Naive thymus-derived CD4-positive, alpha-beta T cell (primary cell): ENCODE measurements around the gene PRKCA. TPM values are rescaled to one million over a fixed set of nuclear protein-coding genes. Genes with fewer than 3 reads are reported as not detected.

Source experiments
- ATAC-seq: fragments of 150-1000 bp; cut with Tn5 transposase; 2 replicates; pipeline ENCODE4 v1.10.0; 2021; ENCODE audit warnings: mild to moderate bottlenecking, moderate library complexity
- CTCF ChIA-PET: fragments of 350-600 bp; sonication (Branson Sonifier 250); formaldehyde crosslinking; loops from one replicate; lab custom pipeline; 2021; ENCODE audit warnings: antibody characterized with exemption; lab: Charles Lee
- POLR2A ChIA-PET: fragments of 350-600 bp; sonication (Branson Sonifier 250); formaldehyde crosslinking; loops from one replicate; lab custom pipeline; 2021; ENCODE audit warnings: antibody characterized with exemption, inconsistent platforms; lab: Charles Lee
- DNase-seq, 9 donors: peaks; one replicate each; pipeline versions ENCODE4 v3.0.0 to v3.0.0-alpha.2; 2020 to 2022; ENCODE audit warnings: mixed read lengths in 1 of 9
- H3K27ac ChIP-seq: one replicate; pipeline ENCODE4 v1.7.0; 2013; ENCODE audit warnings: mild to moderate bottlenecking, low read depth, low read length, moderate library complexity
- H3K27me3 ChIP-seq, 2 donors: one replicate each; pipeline ENCODE4 v1.7.0; 2013; ENCODE audit warnings: low read length in 2 of 2, mild to moderate bottlenecking in 2 of 2, moderate library complexity in 2 of 2; ENCODE audit not compliant: control insufficient read depth in 2 of 2, insufficient read depth in 2 of 2
- H3K36me3 ChIP-seq, 3 experiments: 1 replicate in 2 of 3; 2 replicates in 1 of 3; pipeline ENCODE4 v1.7.0; 2013; ENCODE audit warnings: low read length in 3 of 3, mild to moderate bottlenecking in 3 of 3, moderate library complexity in 1 of 3; ENCODE audit not compliant: insufficient read depth in 3 of 3, control insufficient read depth in 2 of 3
- H3K4me1 ChIP-seq, 2 donors: one replicate each; pipeline ENCODE4 v1.7.0; 2013; ENCODE audit warnings: low read length in 2 of 2, mild to moderate bottlenecking in 2 of 2, moderate library complexity in 1 of 2; ENCODE audit not compliant: control insufficient read depth in 2 of 2, insufficient read depth in 2 of 2
- H3K4me3 ChIP-seq: 2 replicates; pipeline ENCODE4 v1.7.0; 2013; ENCODE audit warnings: mild to moderate bottlenecking, low read length
- H3K9me3 ChIP-seq, 3 experiments: 1 replicate in 2 of 3; 2 replicates in 1 of 3; pipeline ENCODE4 v1.7.0; 2013; ENCODE audit warnings: low read length in 3 of 3; ENCODE audit not compliant: control insufficient read depth in 2 of 3
- H3K27ac Mint-ChIP-seq, 9 donors: one replicate each; pipeline ENCODE4 v1.8.0; 2020 to 2022; ENCODE audit warnings: mixed read lengths in 9 of 9, mild to moderate bottlenecking in 8 of 9, moderate library complexity in 5 of 9, inconsistent platforms in 2 of 9
- H3K27me3 Mint-ChIP-seq, 5 donors: one replicate each; pipeline ENCODE4 v1.8.0; 2021 to 2022; ENCODE audit warnings: mixed read lengths in 5 of 5, mild to moderate bottlenecking in 1 of 5
- H3K36me3 Mint-ChIP-seq, 5 donors: one replicate each; pipeline ENCODE4 v1.8.0; 2020 to 2022; ENCODE audit warnings: mixed read lengths in 5 of 5, mild to moderate bottlenecking in 3 of 5, inconsistent platforms in 1 of 5
- H3K4me1 Mint-ChIP-seq, 7 donors: one replicate each; pipeline ENCODE4 v1.8.0; 2020 to 2022; ENCODE audit warnings: mixed read lengths in 7 of 7, mild to moderate bottlenecking in 3 of 7, inconsistent platforms in 1 of 7
- H3K4me3 Mint-ChIP-seq, 10 donors: one replicate each; pipeline ENCODE4 v1.8.0; 2020 to 2022; ENCODE audit warnings: mild to moderate bottlenecking in 10 of 10, mixed read lengths in 10 of 10, moderate library complexity in 6 of 10, inconsistent platforms in 2 of 10
- H3K9me3 Mint-ChIP-seq, 11 donors: one replicate each; pipeline ENCODE4 v1.8.0; 2020 to 2022; ENCODE audit warnings: mixed read lengths in 11 of 11, mild to moderate bottlenecking in 4 of 11, inconsistent platforms in 1 of 11, moderate library complexity in 1 of 11
- intact Hi-C, 2 donors: fragments of 100-400 bp; cut with micrococcal nuclease; formaldehyde crosslinking; loops; one replicate each; pipeline ENCODE4 v1.15.1; 2023
- polyA plus RNA-seq, 2 donors: library from polyadenylated mRNA; unstranded; fragments of 300-500 nt; fragmentation: Illumina TruSeq; gene quantifications; one replicate each; pipeline ENCODE4 v1.2.3, GENCODE V29; 2021
- total RNA-seq, 6 experiments: library from RNA in 5 of 6; stranded (reverse) in 5 of 6; gene quantifications; 1 replicate in 5 of 6; 2 replicates in 1 of 6; pipeline ENCODE4 v1.2.3 and lab custom pipeline; 2021 to 2026

Gene PRKCA
- total and polyA plus RNA-seq, 7 experiments from 2014 or later = 4.1 to 186 (median 122) TPM

- ChIA-PET CTCF (interaction anchor here (0.5 kb wide), 1 partner anchor 1027 kb away, joined by 3 read pairs; no protein-coding TSS in a partner anchor), POLR2A (no interaction called here)
- Mint-ChIP-seq H3K4me3 (peak overlapping the region in 1 of 10 donors; percentile 15), H3K36me3 (peaks cover 0 to 33% (median 20%) of the 10 kb centered on the region in 5 donors), H3K27me3 (no peaks in the 10 kb centered on the region), H3K27ac (no peak overlapping the region), H3K9me3 (peaks cover 0 to 5% (median 0%) of the 10 kb centered on the region in 11 donors), H3K4me1 (peaks cover 5 to 32% (median 20%) of the 10 kb centered on the region in 7 donors)
- ATAC-seq (no peak), DNase-seq (no peak)
- intact Hi-C loops = no loop called here
- H3K4me3 ChIP-seq = no peak overlapping the region
- no peaks in the 10 kb centered on the region for H3K27me3 ChIP-seq
- no peak overlapping the region for H3K27ac ChIP-seq
- H3K9me3 ChIP-seq = no peaks in the 10 kb centered on the region
- H3K36me3 ChIP-seq = no peaks in the 10 kb centered on the region
- H3K4me1 ChIP-seq = no peaks in the 10 kb centered on the region
These were observed 300.4 kb downstream of the PRKCA start for GRCh38 chr17:66602659-66603384.

DNA sequence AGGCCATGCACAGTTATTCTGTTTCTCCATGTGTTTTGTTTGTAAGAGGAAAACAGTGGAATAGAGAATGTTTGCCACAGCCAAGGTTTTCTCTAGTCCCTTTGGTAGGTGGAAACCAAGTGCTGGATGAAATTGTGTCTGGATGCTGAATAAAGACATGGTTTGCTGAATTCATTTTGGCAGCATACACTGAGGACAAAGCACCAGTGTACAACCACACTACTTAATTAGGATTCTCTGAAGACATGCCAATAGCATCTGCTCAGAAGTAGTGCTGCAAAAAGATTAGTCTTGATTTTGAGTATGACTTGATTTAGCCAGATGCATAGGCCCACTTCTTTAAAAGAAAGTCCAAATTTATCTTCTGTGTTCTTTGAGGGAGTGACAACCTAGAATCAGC is 302.0 kb downstream of the PRKCA start:
- Mint-ChIP-seq H3K27ac (no peak overlapping the region), H3K27me3 (no peaks in the 10 kb centered on the region), H3K4me3 (no peak overlapping the region), H3K36me3 (peaks cover 2 to 49% (median 35%) of the 10 kb centered on the region in 5 donors), H3K4me1 (peaks cover 7 to 40% (median 22%) of the 10 kb centered on the region in 7 donors), H3K9me3 (peaks cover 0 to 21% (median 6%) of the 10 kb centered on the region in 11 donors)
- Histone ChIP-seq H3K4me1 (no peaks in the 10 kb centered on the region), H3K9me3 (peaks cover 0 to 2% (median 0%) of the 10 kb centered on the region in 3 experiments), H3K27ac (no peak overlapping the region), H3K36me3 (peaks cover 0 to 2% (median 0%) of the 10 kb centered on the region in 3 experiments), H3K4me3 (no peak overlapping the region), H3K27me3 (no peaks in the 10 kb centered on the region)
- CTCF ChIA-PET = interaction anchor here (0.6 kb wide), 1 partner anchor 809 kb away, joined by 3 read pairs; no protein-coding TSS in a partner anchor
- intact Hi-C loops = no loop called here
- ATAC-seq = no peak
- DNase-seq = no peak
- POLR2A ChIA-PET = no interaction called here

GRCh38 chr17:66605541-66605940 is 303.1 kb downstream of the PRKCA start:
- POLR2A ChIA-PET = no interaction called here

GRCh38 chr17:66610361-66611133 is 308.1 kb downstream of the PRKCA start:
- Mint-ChIP-seq H3K36me3 (peaks cover 9 to 54% (median 47%) of the 10 kb centered on the region in 5 donors), H3K27me3 (no peaks in the 10 kb centered on the region), H3K27ac (peak overlapping the region in 1 of 9 donors; percentile 31), H3K4me1 (peaks cover 24 to 64% (median 45%) of the 10 kb centered on the region in 7 donors), H3K4me3 (peak overlapping the region in 1 of 10 donors; percentile 9), H3K9me3 (peaks cover 5 to 45% (median 22%) of the 10 kb centered on the region in 11 donors)
- POLR2A ChIA-PET = interaction anchor here (0.7 kb wide), 1 partner anchor 653 kb away, joined by 3 read pairs; no protein-coding TSS in a partner anchor
- Histone ChIP-seq H3K4me1 (peaks cover 0 to 5% of the 10 kb centered on the region in 2 donors), H3K27ac (no peak overlapping the region), H3K9me3 (peaks cover 0 to 21% (median 10%) of the 10 kb centered on the region in 3 experiments), H3K36me3 (peaks cover 0 to 8% (median 0%) of the 10 kb centered on the region in 3 experiments), H3K4me3 (no peak overlapping the region), H3K27me3 (no peaks in the 10 kb centered on the region)
- intact Hi-C loops = no loop called here
- no peak for ATAC-seq
- CTCF ChIA-PET = no interaction called here
- no peak for DNase-seq

More at GRCh38 chr17:66605541-66605940, 303.1 kb downstream of the PRKCA start:
- H3K4me1 Mint-ChIP-seq = peaks cover 15 to 44% (median 29%) of the 10 kb centered on the region in 7 donors
- Histone ChIP-seq H3K27ac (no peak overlapping the region), H3K27me3 (no peaks in the 10 kb centered on the region), H3K4me1 (no peaks in the 10 kb centered on the region), H3K4me3 (no peak overlapping the region), H3K36me3 (peaks cover 0 to 8% (median 0%) of the 10 kb centered on the region in 3 experiments), H3K9me3 (peaks cover 0 to 14% (median 7%) of the 10 kb centered on the region in 3 experiments)
- H3K9me3 Mint-ChIP-seq = peaks cover 3 to 32% (median 14%) of the 10 kb centered on the region in 11 donors
- H3K4me3 Mint-ChIP-seq = no peak overlapping the region
- no peaks in the 10 kb centered on the region for H3K27me3 Mint-ChIP-seq
- peak overlapping the region in 1 of 9 donors; percentile 46 for H3K27ac Mint-ChIP-seq
- intact Hi-C loops = no loop called here
- no peak for DNase-seq
- no peak for ATAC-seq
- H3K36me3 Mint-ChIP-seq = peaks cover 7 to 60% (median 44%) of the 10 kb centered on the region in 5 donors
- CTCF ChIA-PET = interaction anchor here (0.7 kb wide), 1 partner anchor 108 kb away, joined by 3 read pairs; no protein-coding TSS in a partner anchor

GRCh38 chr17:66611397-66611796 is 309.0 kb downstream of the PRKCA start:
- Mint-ChIP-seq H3K4me3 (peak overlapping the region in 3 of 10 donors; percentile 9 to 40 (median 19)), H3K4me1 (peaks cover 25 to 70% (median 48%) of the 10 kb centered on the region in 7 donors), H3K36me3 (peaks cover 9 to 54% (median 49%) of the 10 kb centered on the region in 5 donors), H3K27me3 (no peaks in the 10 kb centered on the region), H3K9me3 (peaks cover 5 to 45% (median 22%) of the 10 kb centered on the region in 11 donors), H3K27ac (no peak overlapping the region)
- ChIA-PET POLR2A (no interaction called here), CTCF (no interaction called here)
- ATAC-seq (no peak), DNase-seq (no peak)
- Histone ChIP-seq H3K4me1 (peaks cover 0 to 5% of the 10 kb centered on the region in 2 donors), H3K27ac (no peak overlapping the region), H3K36me3 (peaks cover 0 to 8% (median 0%) of the 10 kb centered on the region in 3 experiments), H3K4me3 (no peak overlapping the region), H3K9me3 (peaks cover 0 to 21% (median 10%) of the 10 kb centered on the region in 3 experiments), H3K27me3 (no peaks in the 10 kb centered on the region)
- intact Hi-C loops = no loop called here

GRCh38 chr17:66612993-66613392 is 310.6 kb downstream of the PRKCA start:
- Histone ChIP-seq H3K9me3 (peaks cover 0 to 21% (median 10%) of the 10 kb centered on the region in 3 experiments), H3K27ac (no peak overlapping the region), H3K27me3 (no peaks in the 10 kb centered on the region), H3K4me3 (no peak overlapping the region), H3K4me1 (peaks cover 0 to 5% of the 10 kb centered on the region in 2 donors), H3K36me3 (peaks cover 0 to 8% (median 0%) of the 10 kb centered on the region in 3 experiments)
- Mint-ChIP-seq H3K27me3 (no peaks in the 10 kb centered on the region), H3K9me3 (peaks cover 5 to 38% (median 22%) of the 10 kb centered on the region in 11 donors), H3K4me1 (peaks cover 33 to 82% (median 64%) of the 10 kb centered on the region in 7 donors), H3K27ac (peak overlapping the region in 2 of 9 donors; percentile 26 to 62), H3K4me3 (no peak overlapping the region), H3K36me3 (peaks cover 9 to 52% (median 46%) of the 10 kb centered on the region in 5 donors)
- POLR2A ChIA-PET = no interaction called here
- DNase-seq (no peak), ATAC-seq (no peak)
- CTCF ChIA-PET = interaction anchor here (0.9 kb wide), 1 partner anchor 15 kb away, joined by 3 read pairs; no protein-coding TSS in a partner anchor
- intact Hi-C loops = no loop called here
